HUES6 (cell line): Measurements from ENCODE around the gene ERN2.

Source experiments
- H3K27ac ChIP-seq: 2 replicates; pipeline ENCODE4 v1.7.0; 2013; ENCODE audit warnings: low read depth, mild to moderate bottlenecking, low read length, inconsistent platforms
- H3K27me3 ChIP-seq: 2 replicates; pipeline ENCODE4 v1.6.1; 2013; ENCODE audit warnings: low read length; ENCODE audit not compliant: control insufficient read depth, insufficient read depth
- H3K36me3 ChIP-seq: 2 replicates; pipeline ENCODE4 v1.6.1; 2013; ENCODE audit warnings: low read length; ENCODE audit not compliant: control insufficient read depth, insufficient read depth
- H3K4me1 ChIP-seq: 2 replicates; pipeline ENCODE4 v1.6.1; 2013; ENCODE audit warnings: low read length; ENCODE audit not compliant: control insufficient read depth, insufficient read depth
- H3K4me3 ChIP-seq: 2 replicates; pipeline ENCODE4 v1.5.1; 2013; ENCODE audit warnings: low read depth, low read length
- H3K9ac ChIP-seq: one replicate; pipeline ENCODE4 v1.6.1; 2013; ENCODE audit warnings: mild to moderate bottlenecking, low read length
- H3K9me3 ChIP-seq: 2 replicates; pipeline ENCODE4 v1.6.1; 2013; ENCODE audit warnings: low read depth, low read length; ENCODE audit not compliant: control insufficient read depth, insufficient read depth

The ERN2 gene

GRCh38 chr16:23687034-23687808, 25.8 kb downstream of the ERN2 start:
- no peaks in the 10 kb centered on the region for H3K4me1 ChIP-seq
- no peak overlapping the region for H3K4me3 ChIP-seq
- no peaks in the 10 kb centered on the region for H3K27me3 ChIP-seq
- no peaks in the 10 kb centered on the region for H3K9me3 ChIP-seq
- peaks cover 97% of the 10 kb centered on the region for H3K36me3 ChIP-seq
- H3K9ac ChIP-seq = no peak overlapping the region
- H3K27ac ChIP-seq = no peak overlapping the region

- H3K27ac ChIP-seq = no peak overlapping the region
- H3K9me3 ChIP-seq = no peaks in the 10 kb centered on the region
- no peaks in the 10 kb centered on the region for H3K27me3 ChIP-seq
- peaks cover 10% of the 10 kb centered on the region for H3K4me1 ChIP-seq
- H3K36me3 ChIP-seq = peaks cover 89% of the 10 kb centered on the region
- no peak overlapping the region for H3K4me3 ChIP-seq
- peak overlapping the region; percentile 30 for H3K9ac ChIP-seq
These were observed 29.5 kb downstream of the ERN2 start for GRCh38 chr16:23683487-23683886.

- H3K36me3 ChIP-seq = peaks cover 76% of the 10 kb centered on the region
- H3K4me1 ChIP-seq = peaks cover 14% of the 10 kb centered on the region
- no peak overlapping the region for H3K9ac ChIP-seq
These were observed 30.8 kb downstream of the ERN2 start for GRCh38 chr16:23682181-23682580.

GRCh38 chr16:23679986-23680336, 33.1 kb downstream of the ERN2 start:
- Histone ChIP-seq H3K9ac (peak overlapping the region; percentile 98), H3K4me1 (peaks cover 14% of the 10 kb centered on the region), H3K27me3 (no peaks in the 10 kb centered on the region), H3K4me3 (peak overlapping the region; percentile 99), H3K36me3 (peaks cover 56% of the 10 kb centered on the region), H3K9me3 (no peaks in the 10 kb centered on the region), H3K27ac (no peak overlapping the region)

More at GRCh38 chr16:23682181-23682580, 30.8 kb downstream of the ERN2 start:
- no peaks in the 10 kb centered on the region for H3K27me3 ChIP-seq
- no peaks in the 10 kb centered on the region for H3K9me3 ChIP-seq
- H3K27ac ChIP-seq = no peak overlapping the region
- H3K4me3 ChIP-seq = no peak overlapping the region

GRCh38 chr16:23679274-23679985, 33.6 kb downstream of the ERN2 start:
- Histone ChIP-seq H3K9ac (peak overlapping the region; percentile 98), H3K27ac (peak overlapping the region; percentile 90; the same call in 1 of the 2 replicates), H3K4me1 (peaks cover 14% of the 10 kb centered on the region), H3K27me3 (no peaks in the 10 kb centered on the region), H3K4me3 (peak overlapping the region; percentile 99), H3K36me3 (peaks cover 56% of the 10 kb centered on the region), H3K9me3 (no peaks in the 10 kb centered on the region)

- Histone ChIP-seq H3K4me1 (peaks cover 14% of the 10 kb centered on the region), H3K9me3 (no peaks in the 10 kb centered on the region), H3K36me3 (peaks cover 55% of the 10 kb centered on the region)
These were observed 34.4 kb downstream of the ERN2 start, which contains the start of gene PLK1 for GRCh38 chr16:23678430-23679273. Gene PLK1 (plus strand): TSS chr16:23678889. CDS start chr16:23678933, 44 bp downstream.

GRCh38 chr16:23676924-23677480, 36.0 kb downstream of the ERN2 start:
- H3K4me3 ChIP-seq = no peak overlapping the region
- H3K27ac ChIP-seq = no peak overlapping the region
- H3K4me1 ChIP-seq = peaks cover 14% of the 10 kb centered on the region
- no peak overlapping the region for H3K9ac ChIP-seq
- H3K9me3 ChIP-seq = no peaks in the 10 kb centered on the region
- H3K27me3 ChIP-seq = no peaks in the 10 kb centered on the region
- H3K36me3 ChIP-seq = peaks cover 45% of the 10 kb centered on the region

More at GRCh38 chr16:23678430-23679273, 34.4 kb downstream of the ERN2 start, which contains the start of gene PLK1:
- no peaks in the 10 kb centered on the region for H3K27me3 ChIP-seq
- peak within 1 kb of the TSS; percentile 98 for H3K9ac ChIP-seq
- H3K4me3 ChIP-seq = peak within 1 kb of the TSS; percentile 99
- peak within 1 kb of the TSS; percentile 90 for H3K27ac ChIP-seq

- no peaks in the 10 kb centered on the region for H3K27me3 ChIP-seq
- H3K9ac ChIP-seq = no peak overlapping the region
- H3K4me3 ChIP-seq = no peak overlapping the region
- no peaks in the 10 kb centered on the region for H3K9me3 ChIP-seq
- peaks cover 47% of the 10 kb centered on the region for H3K36me3 ChIP-seq
- no peak overlapping the region for H3K27ac ChIP-seq
- H3K4me1 ChIP-seq = peaks cover 4% of the 10 kb centered on the region; the same call in 1 of the 2 replicates
These were observed 38.9 kb downstream of the ERN2 start for GRCh38 chr16:23673971-23674614.

GRCh38 chr16:23670137-23670776, 42.8 kb downstream of the ERN2 start:
- Histone ChIP-seq H3K36me3 (peaks cover 84% of the 10 kb centered on the region), H3K27ac (no peak overlapping the region), H3K9ac (no peak overlapping the region)

GRCh38 chr16:23668873-23669272, 44.1 kb downstream of the ERN2 start:
- Histone ChIP-seq H3K9me3 (no peaks in the 10 kb centered on the region), H3K4me1 (no peaks in the 10 kb centered on the region), H3K36me3 (peaks cover 86% of the 10 kb centered on the region), H3K27ac (no peak overlapping the region), H3K9ac (no peak overlapping the region), H3K27me3 (no peaks in the 10 kb centered on the region), H3K4me3 (no peak overlapping the region)

More at GRCh38 chr16:23670137-23670776, 42.8 kb downstream of the ERN2 start:
- Histone ChIP-seq H3K4me3 (no peak overlapping the region), H3K4me1 (no peaks in the 10 kb centered on the region), H3K9me3 (no peaks in the 10 kb centered on the region), H3K27me3 (no peaks in the 10 kb centered on the region)
